Measurements from ENCODE around the gene POU6F2. TPM values are rescaled to one million over a fixed set of nuclear protein-coding genes. Genes with fewer than 3 reads are reported as not detected.

Gene POU6F2
- total RNA-seq, 1 experiment from 2014 or later, result not detected

DNA sequence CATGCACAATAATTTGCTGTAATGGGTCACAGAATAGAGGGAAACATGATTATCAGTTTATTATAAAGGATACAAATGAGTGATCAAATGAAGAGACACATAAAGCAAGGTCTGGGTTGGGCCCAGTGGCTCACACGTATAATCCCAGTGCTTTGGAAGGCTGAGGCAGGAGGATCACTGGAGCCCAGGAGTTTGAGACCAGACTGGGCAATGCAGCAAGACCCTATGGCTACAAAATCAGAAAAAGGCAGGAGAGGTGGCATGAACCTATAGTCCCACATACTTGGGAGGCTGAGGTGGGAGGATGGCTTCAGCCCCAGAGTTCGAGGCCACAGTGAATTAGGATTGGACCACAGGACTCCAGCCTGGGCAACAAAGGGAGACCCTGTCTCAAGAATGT, 421.7 kb downstream of the POU6F2 start:
- no peaks in the 10 kb centered on the region for H3F3A ChIP-seq (ENCODE audit: low read length, unreplicated experiment)
- no peaks in the 10 kb centered on the region for H3K9me2 ChIP-seq (replicated peaks; ENCODE audit: low read length)
- DNase-seq (no peak), ATAC-seq (no peak)
- TF ChIP-seq EZH2phosphoT487 (IDR thresholded peaks at IDR 0.05; ENCODE audit: borderline replicate concordance, low read length) (no peak), EZH2 (IDR thresholded peaks at IDR 0.05; ENCODE audit: low read length, unreplicated experiment) (no peak)
- TF ChIP-seq, protein P1, sequence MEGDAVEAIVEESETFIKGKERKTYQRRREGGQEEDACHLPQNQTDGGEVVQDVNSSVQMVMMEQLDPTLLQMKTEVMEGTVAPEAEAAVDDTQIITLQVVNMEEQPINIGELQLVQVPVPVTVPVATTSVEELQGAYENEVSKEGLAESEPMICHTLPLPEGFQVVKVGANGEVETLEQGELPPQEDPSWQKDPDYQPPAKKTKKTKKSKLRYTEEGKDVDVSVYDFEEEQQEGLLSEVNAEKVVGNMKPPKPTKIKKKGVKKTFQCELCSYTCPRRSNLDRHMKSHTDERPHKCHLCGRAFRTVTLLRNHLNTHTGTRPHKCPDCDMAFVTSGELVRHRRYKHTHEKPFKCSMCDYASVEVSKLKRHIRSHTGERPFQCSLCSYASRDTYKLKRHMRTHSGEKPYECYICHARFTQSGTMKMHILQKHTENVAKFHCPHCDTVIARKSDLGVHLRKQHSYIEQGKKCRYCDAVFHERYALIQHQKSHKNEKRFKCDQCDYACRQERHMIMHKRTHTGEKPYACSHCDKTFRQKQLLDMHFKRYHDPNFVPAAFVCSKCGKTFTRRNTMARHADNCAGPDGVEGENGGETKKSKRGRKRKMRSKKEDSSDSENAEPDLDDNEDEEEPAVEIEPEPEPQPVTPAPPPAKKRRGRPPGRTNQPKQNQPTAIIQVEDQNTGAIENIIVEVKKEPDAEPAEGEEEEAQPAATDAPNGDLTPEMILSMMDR (conservative IDR thresholded peaks at IDR 0.05; ENCODE audit: low read depth, low read length), result no peak
- no peak overlapping the region for H3K4me2 ChIP-seq (ENCODE audit: low read length)
- ChIA-PET POLR2A (ENCODE audit: unreplicated experiment) (no interaction called here), CTCF (no interaction called here)
- H3K4me3 ChIP-seq (ENCODE audit: low read length), result no peak overlapping the region
- no peak overlapping the region for H3K27ac ChIP-seq (ENCODE audit: low read length)
- peaks cover 28% of the 10 kb centered on the region; the same call in 1 of the 2 replicates for H3K27me3 ChIP-seq (ENCODE audit: low read length)
- H3K9me3 ChIP-seq (ENCODE audit: low read length), result no peaks in the 10 kb centered on the region
- H3K36me3 ChIP-seq (ENCODE audit: low read depth, low read length), result no peaks in the 10 kb centered on the region
- no peak overlapping the region for H2AFZ ChIP-seq (ENCODE audit: low read length)
- H3K4me1 ChIP-seq (ENCODE audit: insufficient read depth, low read length), result no peaks in the 10 kb centered on the region
- intact Hi-C loops (cut with micrococcal nuclease), result no loop called here
- H3K79me2 ChIP-seq (ENCODE audit: low read length), result no peaks in the 10 kb centered on the region
- BruUV-seq (replicated peaks), result no TSS peak
- no peaks in the 10 kb centered on the region for H4K20me1 ChIP-seq (ENCODE audit: low read length)
- H3K9ac ChIP-seq (ENCODE audit: low read length), result no peak overlapping the region

DNA sequence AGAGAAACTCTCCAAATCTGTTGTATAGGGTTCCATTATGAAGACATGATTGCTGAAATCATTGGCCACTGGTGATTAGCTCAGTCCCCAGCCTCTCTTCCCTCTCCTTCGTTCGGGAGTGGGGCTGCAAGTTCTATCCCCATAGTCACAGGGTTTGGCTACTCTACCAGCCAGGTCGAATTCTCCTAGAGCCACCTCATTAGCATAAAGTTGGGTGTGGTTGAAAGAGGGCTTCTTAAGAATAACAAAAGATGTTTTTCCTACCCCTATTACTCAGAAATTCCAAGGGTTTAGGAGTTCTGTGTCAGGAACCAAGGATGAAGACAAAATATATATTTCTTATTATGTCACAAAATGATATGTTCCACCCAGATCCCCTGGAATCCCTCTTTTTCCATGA, 422.3 kb downstream of the POU6F2 start:
- no peaks in the 10 kb centered on the region for H4K20me1 ChIP-seq (ENCODE audit: low read length)
- intact Hi-C loops (cut with micrococcal nuclease), result no loop called here
- no peak overlapping the region for H3K4me2 ChIP-seq (ENCODE audit: low read length)
- no peaks in the 10 kb centered on the region for H3K9me3 ChIP-seq (ENCODE audit: low read length)
- no peak overlapping the region for H3K9ac ChIP-seq (ENCODE audit: low read length)
- H3K79me2 ChIP-seq (ENCODE audit: low read length), result no peaks in the 10 kb centered on the region
- no peaks in the 10 kb centered on the region for H3K4me1 ChIP-seq (ENCODE audit: insufficient read depth, low read length)
- no peak for TF ChIP-seq EZH2 (IDR thresholded peaks at IDR 0.05; ENCODE audit: low read length, unreplicated experiment)
- TF ChIP-seq EZH2phosphoT487 (IDR thresholded peaks at IDR 0.05; ENCODE audit: borderline replicate concordance, low read length), result no peak
- TF ChIP-seq, protein P1 (conservative IDR thresholded peaks at IDR 0.05; ENCODE audit: low read depth, low read length), result no peak
- BruUV-seq (replicated peaks), result no TSS peak
- no peak overlapping the region for H3K27ac ChIP-seq (ENCODE audit: low read length)
- ChIA-PET POLR2A (ENCODE audit: unreplicated experiment) (no interaction called here), CTCF (no interaction called here)
- H3F3A ChIP-seq (ENCODE audit: low read length, unreplicated experiment), result no peaks in the 10 kb centered on the region
- peaks cover 28% of the 10 kb centered on the region; the same call in 1 of the 2 replicates for H3K27me3 ChIP-seq (ENCODE audit: low read length)
- H3K4me3 ChIP-seq (ENCODE audit: low read length), result no peak overlapping the region
- no peak overlapping the region for H2AFZ ChIP-seq (ENCODE audit: low read length)
- H3K9me2 ChIP-seq (replicated peaks; ENCODE audit: low read length), result no peaks in the 10 kb centered on the region
- DNase-seq (no peak), ATAC-seq (no peak)
- no peaks in the 10 kb centered on the region for H3K36me3 ChIP-seq (ENCODE audit: low read depth, low read length)

DNA sequence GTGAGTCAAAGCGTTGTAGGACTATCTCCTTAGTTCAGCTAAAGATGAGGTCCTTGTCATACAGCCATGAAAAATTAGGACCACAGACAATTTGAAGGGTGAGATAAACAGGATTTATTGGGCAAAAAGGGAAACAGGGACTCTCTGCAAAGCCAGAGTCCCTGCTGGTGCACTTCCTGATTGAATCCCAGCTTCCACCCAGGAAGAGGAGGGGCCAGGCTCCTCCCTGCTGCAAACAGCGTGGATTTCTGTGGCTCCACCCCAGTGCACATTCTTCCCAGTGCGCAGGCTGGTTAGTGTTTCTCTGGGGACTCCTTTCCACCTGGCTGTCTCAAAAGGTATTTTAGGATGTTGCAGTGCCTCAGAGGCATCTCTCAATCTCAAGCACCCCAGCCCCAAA, 423.1 kb downstream of the POU6F2 start:
- Histone ChIP-seq H3K9me3 (ENCODE audit: low read length) (no peaks in the 10 kb centered on the region), H3K27ac (ENCODE audit: low read length) (no peak overlapping the region), H3K4me2 (ENCODE audit: low read length) (no peak overlapping the region), H4K20me1 (ENCODE audit: low read length) (no peaks in the 10 kb centered on the region), H3K79me2 (ENCODE audit: low read length) (no peaks in the 10 kb centered on the region), H3K4me1 (ENCODE audit: insufficient read depth, low read length) (no peaks in the 10 kb centered on the region), H3K27me3 (ENCODE audit: low read length) (peaks cover 26% of the 10 kb centered on the region; the same call in 1 of the 2 replicates), H3K36me3 (ENCODE audit: low read depth, low read length) (no peaks in the 10 kb centered on the region), H3K9ac (ENCODE audit: low read length) (no peak overlapping the region), H3F3A (ENCODE audit: low read length, unreplicated experiment) (no peaks in the 10 kb centered on the region), H2AFZ (ENCODE audit: low read length) (no peak overlapping the region), H3K9me2 (replicated peaks; ENCODE audit: low read length) (no peaks in the 10 kb centered on the region), H3K4me3 (ENCODE audit: low read length) (no peak overlapping the region)
- intact Hi-C loops (cut with micrococcal nuclease), result no loop called here
- TF ChIP-seq, protein P1 (conservative IDR thresholded peaks at IDR 0.05; ENCODE audit: low read depth, low read length), result no peak
- no peak for TF ChIP-seq EZH2 (IDR thresholded peaks at IDR 0.05; ENCODE audit: low read length, unreplicated experiment)
- TF ChIP-seq EZH2phosphoT487 (IDR thresholded peaks at IDR 0.05; ENCODE audit: borderline replicate concordance, low read length), result no peak
- POLR2A ChIA-PET (ENCODE audit: unreplicated experiment), result no interaction called here
- no peak for ATAC-seq
- DNase-seq, result no peak
- CTCF ChIA-PET, result no interaction called here
- BruUV-seq (replicated peaks), result no TSS peak

All from PC-3 (cell line).